Activated naive CD4-positive, alpha-beta T cell treated with anti-CD3 and anti-CD28 coated beads, Interleukin-2, amount 50 U/mL, for 24 hours (primary cell): ENCODE measurements around the gene ENPP3.

Experiments used
- H3K27ac Mint-ChIP-seq: one replicate; pipeline ENCODE4 v1.8.0; 2021; ENCODE audit warnings: mild to moderate bottlenecking, mixed read lengths
- H3K27me3 Mint-ChIP-seq: one replicate; pipeline ENCODE4 v1.8.0; 2021; ENCODE audit warnings: mixed read lengths
- H3K36me3 Mint-ChIP-seq: one replicate; pipeline ENCODE4 v1.8.0; 2021; ENCODE audit warnings: mixed read lengths
- H3K4me1 Mint-ChIP-seq: one replicate; pipeline ENCODE4 v1.8.0; 2021; ENCODE audit warnings: mixed read lengths
- H3K4me3 Mint-ChIP-seq: one replicate; pipeline ENCODE4 v1.8.0; 2021; ENCODE audit warnings: mild to moderate bottlenecking, mixed read lengths
- H3K9me3 Mint-ChIP-seq: one replicate; pipeline ENCODE4 v1.8.0; 2021; ENCODE audit warnings: mixed read lengths

Gene ENPP3

DNA sequence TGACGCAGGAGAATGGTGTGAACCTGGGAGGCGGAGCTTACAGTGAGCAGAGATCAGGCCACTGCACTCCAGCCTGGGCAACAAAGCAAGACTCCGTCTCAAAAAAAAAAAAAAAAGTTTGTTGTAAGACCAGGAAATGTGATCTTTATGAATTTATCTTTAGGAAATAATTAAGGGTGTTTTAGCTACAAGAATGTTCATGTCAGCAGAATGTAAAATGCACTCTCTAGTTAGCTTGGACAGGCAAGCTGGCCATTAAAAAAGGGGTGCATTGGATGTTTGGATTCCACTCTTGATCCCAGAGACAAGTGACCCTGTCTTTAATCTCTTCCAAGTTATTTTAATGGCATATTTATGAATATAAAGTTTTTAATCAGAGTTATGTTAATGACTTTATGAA is 19.6 kb downstream of the ENPP3 start:
- H3K9me3 Mint-ChIP-seq: no peaks in the 10 kb centered on the region
- H3K36me3 Mint-ChIP-seq: no peaks in the 10 kb centered on the region
- no peak overlapping the region for H3K27ac Mint-ChIP-seq
- H3K27me3 Mint-ChIP-seq: no peaks in the 10 kb centered on the region
- no peak overlapping the region for H3K4me3 Mint-ChIP-seq
- no peaks in the 10 kb centered on the region for H3K4me1 Mint-ChIP-seq

- Mint-ChIP-seq H3K36me3 (no peaks in the 10 kb centered on the region), H3K27ac (no peak overlapping the region), H3K4me1 (no peaks in the 10 kb centered on the region), H3K9me3 (no peaks in the 10 kb centered on the region), H3K27me3 (no peaks in the 10 kb centered on the region), H3K4me3 (no peak overlapping the region)
Observed at GRCh38 chr6:131657222-131657621, 20.1 kb downstream of the ENPP3 start.

DNA sequence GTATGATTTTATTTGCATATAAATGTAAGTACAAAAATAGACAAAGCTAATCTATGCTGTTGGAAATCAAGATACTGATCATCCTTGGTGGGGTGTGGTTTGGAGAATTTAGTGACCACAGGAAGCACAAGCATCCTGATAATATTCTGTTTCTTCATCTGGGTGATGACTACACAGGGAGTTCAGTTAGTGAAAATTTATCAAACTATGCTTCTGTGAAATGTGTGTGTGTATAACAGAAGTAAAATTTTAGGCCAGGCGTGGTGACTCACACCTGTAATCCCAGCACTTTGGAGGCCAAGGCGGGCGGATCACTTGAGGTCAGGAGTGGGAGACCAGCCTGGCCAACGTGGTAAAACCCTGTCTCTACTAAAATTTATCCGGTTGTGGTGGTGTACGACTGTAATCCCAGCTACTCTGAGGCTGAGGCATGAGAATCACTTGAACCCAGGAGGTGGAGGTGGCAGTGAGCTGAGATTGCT is 20.6 kb downstream of the ENPP3 start:
- no peaks in the 10 kb centered on the region for H3K4me1 Mint-ChIP-seq
- no peaks in the 10 kb centered on the region for H3K9me3 Mint-ChIP-seq
- no peak overlapping the region for H3K4me3 Mint-ChIP-seq
- H3K27ac Mint-ChIP-seq: no peak overlapping the region
- no peaks in the 10 kb centered on the region for H3K36me3 Mint-ChIP-seq
- no peaks in the 10 kb centered on the region for H3K27me3 Mint-ChIP-seq

GRCh38 chr6:131658287-131658686 is 21.2 kb downstream of the ENPP3 start:
- no peaks in the 10 kb centered on the region for H3K36me3 Mint-ChIP-seq
- H3K4me1 Mint-ChIP-seq: no peaks in the 10 kb centered on the region
- H3K27me3 Mint-ChIP-seq: no peaks in the 10 kb centered on the region
- no peaks in the 10 kb centered on the region for H3K9me3 Mint-ChIP-seq
- no peak overlapping the region for H3K27ac Mint-ChIP-seq
- no peak overlapping the region for H3K4me3 Mint-ChIP-seq

DNA sequence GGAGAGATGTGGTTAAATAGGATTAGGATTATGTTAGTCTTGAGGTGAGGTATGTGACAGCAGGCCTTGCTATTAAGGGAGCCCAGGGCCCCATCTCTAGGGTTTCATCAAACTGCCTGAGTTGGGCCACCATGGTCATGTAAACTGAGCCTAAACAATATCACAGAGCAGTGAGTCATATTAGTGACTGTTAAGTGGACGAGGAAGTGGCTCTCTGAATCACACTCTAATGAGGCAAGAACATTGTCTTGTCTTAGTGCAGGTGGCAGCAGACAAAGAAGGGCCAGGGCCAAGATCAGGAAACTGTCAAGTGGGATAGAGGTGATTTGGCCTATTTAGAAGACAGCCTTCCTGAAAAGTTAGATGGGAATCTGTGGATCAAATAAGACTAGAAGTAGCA is 23.1 kb downstream of the ENPP3 start:
- H3K27me3 Mint-ChIP-seq: no peaks in the 10 kb centered on the region
- no peaks in the 10 kb centered on the region for H3K9me3 Mint-ChIP-seq
- H3K36me3 Mint-ChIP-seq: no peaks in the 10 kb centered on the region
- H3K27ac Mint-ChIP-seq: no peak overlapping the region
- H3K4me1 Mint-ChIP-seq: no peaks in the 10 kb centered on the region
- no peak overlapping the region for H3K4me3 Mint-ChIP-seq

DNA sequence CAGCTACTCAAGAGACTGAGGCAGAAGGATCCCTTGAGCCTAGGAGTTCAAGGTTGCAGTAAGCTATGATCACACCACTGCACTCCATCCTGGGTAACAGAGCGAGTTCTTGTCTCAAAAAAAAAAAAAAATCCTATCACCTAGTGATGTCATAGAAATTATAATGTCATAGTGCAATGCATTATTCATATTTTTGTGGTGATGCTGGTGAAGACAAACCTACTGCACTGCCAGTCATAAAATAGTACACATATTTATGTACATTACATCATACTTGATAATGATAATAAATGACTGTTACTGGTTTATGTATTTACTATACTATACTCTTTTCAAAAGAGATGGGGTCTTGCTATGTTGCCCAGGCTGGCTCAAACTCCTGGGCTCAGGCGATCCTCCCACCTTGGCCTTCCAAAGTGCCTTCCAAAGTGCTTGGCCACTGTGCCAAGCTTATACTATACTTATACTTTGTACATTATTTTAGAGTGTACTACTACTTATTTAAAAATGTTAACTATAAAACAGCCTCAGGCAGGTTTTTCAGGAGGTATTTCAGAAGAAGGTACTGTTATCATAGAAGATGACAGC is 26.6 kb downstream of the ENPP3 start:
- H3K36me3 Mint-ChIP-seq: peaks cover 1% of the 10 kb centered on the region
- H3K4me1 Mint-ChIP-seq: no peaks in the 10 kb centered on the region
- no peak overlapping the region for H3K27ac Mint-ChIP-seq
- no peaks in the 10 kb centered on the region for H3K9me3 Mint-ChIP-seq
- no peak overlapping the region for H3K4me3 Mint-ChIP-seq
- no peaks in the 10 kb centered on the region for H3K27me3 Mint-ChIP-seq

DNA sequence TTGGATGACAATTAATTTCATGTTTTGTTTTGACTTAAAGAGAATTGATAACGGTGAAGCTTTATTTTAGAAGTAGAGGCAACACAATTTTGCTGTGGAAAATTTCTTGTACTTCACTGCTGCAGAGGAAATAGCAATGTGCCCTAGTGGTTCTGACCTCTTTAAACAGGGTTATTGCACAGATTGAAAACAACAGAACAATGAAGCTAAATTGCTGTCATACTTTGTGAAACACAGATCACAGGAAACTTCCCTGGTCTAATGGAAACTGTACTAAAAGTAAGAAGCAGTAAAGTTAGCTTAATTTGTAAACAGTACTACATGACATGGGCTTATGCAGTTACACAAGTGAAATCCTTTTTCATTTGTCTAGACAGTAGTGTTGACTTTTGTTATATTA is 32.8 kb downstream of the ENPP3 start:
- H3K27ac Mint-ChIP-seq: no peak overlapping the region
- H3K4me1 Mint-ChIP-seq: no peaks in the 10 kb centered on the region
- H3K27me3 Mint-ChIP-seq: no peaks in the 10 kb centered on the region
- H3K9me3 Mint-ChIP-seq: no peaks in the 10 kb centered on the region
- peaks cover 3% of the 10 kb centered on the region for H3K36me3 Mint-ChIP-seq
- no peak overlapping the region for H3K4me3 Mint-ChIP-seq

DNA sequence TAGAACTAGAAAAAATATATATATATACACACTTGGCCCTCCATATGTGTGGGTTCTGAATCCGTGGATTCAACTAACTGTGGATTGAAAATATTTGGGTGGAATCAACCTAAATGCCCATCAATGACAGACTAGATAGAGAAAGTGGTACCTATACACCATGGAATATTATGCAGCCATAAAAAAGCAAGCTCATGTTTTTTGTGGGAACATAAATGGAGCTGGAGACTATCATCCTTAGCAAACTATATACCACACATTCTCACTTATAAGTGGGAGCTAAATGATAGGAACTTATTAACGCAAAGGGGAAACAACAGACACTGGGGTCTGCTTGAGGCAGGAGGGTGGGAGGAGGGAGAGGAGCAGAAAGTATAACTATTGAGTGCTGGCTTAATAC is 36.1 kb downstream of the ENPP3 start:
- Mint-ChIP-seq H3K4me3 (no peak overlapping the region), H3K36me3 (peaks cover 4% of the 10 kb centered on the region), H3K9me3 (no peaks in the 10 kb centered on the region), H3K27ac (no peak overlapping the region), H3K4me1 (no peaks in the 10 kb centered on the region), H3K27me3 (no peaks in the 10 kb centered on the region)

DNA sequence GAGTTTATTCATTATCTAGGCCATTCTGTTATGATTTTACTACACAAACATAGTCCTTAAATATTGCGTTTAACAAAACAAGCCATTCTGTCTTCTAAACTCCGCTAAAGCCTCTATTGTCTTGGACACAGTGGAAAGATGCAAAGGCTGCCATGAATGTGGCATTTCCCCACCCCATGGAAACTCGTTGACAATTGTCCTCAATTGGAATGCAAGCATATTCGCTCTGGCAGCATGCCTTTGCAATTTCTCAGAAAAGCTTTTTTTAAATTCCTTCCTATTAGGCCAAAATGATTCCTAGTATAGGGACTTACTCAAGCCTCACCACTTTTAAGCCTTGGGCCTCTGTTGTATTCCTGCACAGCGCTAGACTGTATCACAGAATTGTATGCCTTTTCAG is 41.3 kb downstream of the ENPP3 start:
- H3K4me3 Mint-ChIP-seq: no peak overlapping the region
- H3K36me3 Mint-ChIP-seq: peaks cover 2% of the 10 kb centered on the region
- no peak overlapping the region for H3K27ac Mint-ChIP-seq
- H3K4me1 Mint-ChIP-seq: no peaks in the 10 kb centered on the region
- H3K9me3 Mint-ChIP-seq: no peaks in the 10 kb centered on the region
- H3K27me3 Mint-ChIP-seq: no peaks in the 10 kb centered on the region

DNA sequence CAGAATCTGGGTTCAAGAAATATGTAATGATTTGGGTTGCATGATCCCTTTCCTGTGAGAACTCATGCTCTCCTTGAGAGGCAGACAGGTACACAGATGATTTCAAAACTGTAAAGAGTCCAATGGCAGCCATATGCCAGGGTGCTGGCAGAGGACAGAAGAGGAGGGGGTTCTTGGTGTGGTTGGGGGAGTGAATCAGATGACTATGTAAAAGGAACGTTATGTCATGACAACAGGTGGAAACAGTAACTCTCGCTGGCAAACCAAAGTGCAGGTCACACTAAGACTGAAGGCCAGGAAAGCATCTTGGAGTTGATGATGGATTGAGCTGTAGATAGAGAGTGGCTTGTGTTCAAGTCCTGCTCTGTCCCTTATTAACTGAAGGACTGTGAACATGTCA is 43.8 kb downstream of the ENPP3 start:
- Mint-ChIP-seq H3K36me3 (peaks cover 2% of the 10 kb centered on the region), H3K4me1 (no peaks in the 10 kb centered on the region), H3K27ac (no peak overlapping the region), H3K27me3 (no peaks in the 10 kb centered on the region), H3K9me3 (no peaks in the 10 kb centered on the region), H3K4me3 (no peak overlapping the region)

GRCh38 chr6:131681585-131681984 is 44.5 kb downstream of the ENPP3 start:
- Mint-ChIP-seq H3K27me3 (no peaks in the 10 kb centered on the region), H3K9me3 (no peaks in the 10 kb centered on the region), H3K36me3 (no peaks in the 10 kb centered on the region), H3K4me1 (no peaks in the 10 kb centered on the region), H3K27ac (no peak overlapping the region), H3K4me3 (no peak overlapping the region)

GRCh38 chr6:131682442-131682841 is 45.3 kb downstream of the ENPP3 start:
- Mint-ChIP-seq H3K9me3 (no peaks in the 10 kb centered on the region), H3K27ac (no peak overlapping the region), H3K4me3 (no peak overlapping the region), H3K36me3 (no peaks in the 10 kb centered on the region), H3K4me1 (no peaks in the 10 kb centered on the region), H3K27me3 (no peaks in the 10 kb centered on the region)

- Mint-ChIP-seq H3K4me1 (no peaks in the 10 kb centered on the region), H3K9me3 (no peaks in the 10 kb centered on the region), H3K27ac (no peak overlapping the region), H3K27me3 (no peaks in the 10 kb centered on the region), H3K4me3 (no peak overlapping the region), H3K36me3 (no peaks in the 10 kb centered on the region)
Observed at GRCh38 chr6:131683479-131683878, 46.4 kb downstream of the ENPP3 start.

DNA sequence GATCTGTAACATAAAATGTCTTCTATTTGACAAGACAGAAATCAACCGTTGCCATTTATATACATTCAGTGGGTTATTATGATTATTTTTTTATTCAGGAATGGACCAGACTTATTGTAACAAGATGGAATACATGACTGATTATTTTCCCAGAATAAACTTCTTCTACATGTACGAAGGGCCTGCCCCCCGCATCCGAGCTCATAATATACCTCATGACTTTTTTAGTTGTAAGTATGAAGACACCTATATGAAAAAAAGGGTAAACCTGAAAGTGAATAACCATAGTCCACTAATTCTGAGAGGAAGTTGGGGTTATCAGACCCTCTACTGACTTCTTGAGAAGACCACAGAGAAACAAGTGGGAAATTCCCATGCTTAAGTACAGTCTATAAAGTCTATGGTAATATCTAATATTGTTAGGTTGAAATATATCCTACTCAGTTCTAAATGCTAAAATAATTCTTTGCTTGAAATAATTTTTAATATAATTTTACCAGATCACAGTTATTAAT is 48.2 kb downstream of the ENPP3 start:
- Mint-ChIP-seq H3K27me3 (no peaks in the 10 kb centered on the region), H3K4me1 (no peaks in the 10 kb centered on the region), H3K27ac (no peak overlapping the region), H3K9me3 (no peaks in the 10 kb centered on the region), H3K4me3 (no peak overlapping the region), H3K36me3 (no peaks in the 10 kb centered on the region)

GRCh38 chr6:131687022-131687421 is 49.9 kb downstream of the ENPP3 start:
- Mint-ChIP-seq H3K27me3 (no peaks in the 10 kb centered on the region), H3K9me3 (no peaks in the 10 kb centered on the region), H3K27ac (no peak overlapping the region), H3K4me3 (no peak overlapping the region), H3K36me3 (no peaks in the 10 kb centered on the region), H3K4me1 (no peaks in the 10 kb centered on the region)

GRCh38 chr6:131688286-131688685 is 51.2 kb downstream of the ENPP3 start:
- no peaks in the 10 kb centered on the region for H3K9me3 Mint-ChIP-seq

DNA sequence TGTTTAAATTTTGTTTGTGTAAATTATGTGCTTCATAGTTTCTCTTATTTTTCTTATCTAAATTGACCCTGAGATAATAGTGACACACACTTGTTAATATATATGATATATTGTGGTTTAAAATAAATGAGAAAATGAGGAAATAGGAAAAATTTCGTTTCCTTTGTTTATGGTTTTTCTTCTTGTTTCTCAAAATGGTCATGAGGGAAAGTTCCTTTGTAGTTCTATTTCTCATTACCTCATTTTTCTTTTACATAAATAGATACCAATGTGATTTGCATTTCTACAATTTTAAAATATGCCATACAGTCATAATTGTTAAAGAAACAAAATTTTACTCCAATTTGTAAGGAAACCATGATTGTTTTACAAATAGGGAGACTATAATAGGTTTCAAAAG is 54.9 kb downstream of the ENPP3 start:
- H3K9me3 Mint-ChIP-seq: no peaks in the 10 kb centered on the region
- H3K27me3 Mint-ChIP-seq: no peaks in the 10 kb centered on the region
- no peak overlapping the region for H3K4me3 Mint-ChIP-seq
- no peaks in the 10 kb centered on the region for H3K36me3 Mint-ChIP-seq
- H3K27ac Mint-ChIP-seq: no peak overlapping the region
- no peaks in the 10 kb centered on the region for H3K4me1 Mint-ChIP-seq

More at GRCh38 chr6:131688286-131688685, 51.2 kb downstream of the ENPP3 start:
- no peak overlapping the region for H3K27ac Mint-ChIP-seq
- H3K27me3 Mint-ChIP-seq: no peaks in the 10 kb centered on the region
- no peaks in the 10 kb centered on the region for H3K36me3 Mint-ChIP-seq
- H3K4me3 Mint-ChIP-seq: no peak overlapping the region
- no peaks in the 10 kb centered on the region for H3K4me1 Mint-ChIP-seq
